Thyroid gland (tissue), 4 donors: ENCODE measurements around the gene DZANK1.

ENCODE experiments used
- CTCF ChIP-seq, 6 experiments: fragments of 200-600 bp in 3 of 6; fragments of 450-650 bp in 3 of 6; sonication (generic) in 3 of 6; IDR thresholded peaks; one replicate each; pipeline ENCODE4 v1.5.1; 2016 to 2019; ENCODE audit warnings: antibody characterized with exemption in 6 of 6, mild to moderate bottlenecking in 2 of 6, inconsistent platforms in 1 of 6, moderate library complexity in 1 of 6
- POLR2A ChIP-seq, 2 donors: fragments of 450-650 bp; IDR thresholded peaks; one replicate each; pipeline ENCODE4 v1.6.1; 2017; ENCODE audit warnings: antibody characterized with exemption in 2 of 2, mild to moderate bottlenecking in 2 of 2, moderate library complexity in 1 of 2

- TF ChIP-seq POLR2A (IDR thresholded peaks at IDR 0.05) (no peak), CTCF (IDR thresholded peaks at IDR 0.05) (no peak)
These were observed 78.0 kb downstream of the DZANK1 start for GRCh38 chr20:18388860-18389259.
